ENCODE results near the gene TRPV2. TPM values are rescaled to one million over a fixed set of nuclear protein-coding genes. Genes with fewer than 3 reads are reported as not detected.
A peak's percentile ranks its signal among the peaks of the same experiment; 100 is the strongest.

The TRPV2 gene
- total and polyA plus RNA-seq, 10 of the 15 experiments (the other 5 are each of a cell fraction or from before 2014, with no cell fraction given), result 8.9 to 94.4 (median 54.1) TPM

DNA sequence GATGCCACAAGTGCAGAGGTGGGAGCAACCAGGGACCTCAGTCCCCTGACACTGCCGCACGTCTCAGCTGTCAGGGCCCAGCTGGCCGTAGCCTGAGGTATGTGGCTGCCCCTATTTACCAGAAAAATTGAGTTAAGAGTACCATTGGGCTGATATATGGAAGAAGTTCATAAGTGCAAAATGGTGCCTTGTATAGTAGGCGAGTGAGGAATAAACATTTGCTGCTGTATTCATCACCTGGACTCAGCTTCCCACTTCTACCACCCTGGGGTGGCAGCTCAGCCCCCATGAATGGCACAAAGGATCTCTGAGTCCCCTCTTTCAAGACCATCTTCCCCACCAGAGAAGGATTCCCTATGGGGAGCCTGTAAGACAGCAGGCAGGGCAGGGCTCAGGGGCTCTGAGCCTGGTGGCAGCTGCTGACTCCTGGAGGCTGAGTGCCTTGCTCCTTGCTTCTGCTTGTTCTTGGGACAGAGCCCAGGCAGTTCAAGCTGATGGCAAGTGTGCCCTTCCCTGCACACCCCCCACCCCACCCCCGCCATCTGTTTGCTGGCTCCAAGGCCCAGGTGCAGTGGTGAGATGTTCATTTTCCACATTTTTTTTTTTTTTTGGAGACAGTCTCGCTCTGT is 29.0 kb downstream of the TRPV2 start:
- in situ Hi-C loops (cut with MboI), result no loop called here
- ChIA-PET SMC1A (ENCODE audit: uncharacterized antibody, unreplicated experiment) (interaction anchor here (1.3 kb wide), 1 partner anchor 77 kb away, joined by 3 read pairs; no protein-coding TSS in a partner anchor), CTCF (interaction anchor here (2.1 to 4.4 kb wide), 3 partner anchors 9 to 81 kb away, joined by 12 to 22 read pairs (median 16); no protein-coding TSS in a partner anchor), RAD21 (ENCODE audit: unreplicated experiment) (interaction anchor here (0.7 to 1.8 kb wide), 2 partner anchors 8 to 17 kb away, joined by 3 to 5 read pairs; no protein-coding TSS in a partner anchor), POLR2A (no interaction called here)
- Histone ChIP-seq H4K20me1 (ENCODE audit: control insufficient read depth, insufficient read depth) (peaks cover 6% of the 10 kb centered on the region), H3K4me2 (ENCODE audit: control insufficient read depth, insufficient read depth) (no peak overlapping the region), H3K27ac (ENCODE audit: control insufficient read depth, insufficient read depth) (no peak overlapping the region), H3K4me1 (ENCODE audit: control insufficient read depth, insufficient read depth, low read length) (peaks cover 11% of the 10 kb centered on the region), H3K79me2 (ENCODE audit: control insufficient read depth, insufficient read depth, low read length) (peaks cover 48% of the 10 kb centered on the region), H3K27me3 (replicated peaks in 1 of 2; ENCODE audit: control insufficient read depth in 2 of 2, insufficient read depth in 2 of 2, low read length in 1 of 2) (no peaks in the 10 kb centered on the region), H3K36me3 (ENCODE audit: control insufficient read depth in 2 of 2, insufficient read depth in 2 of 2, low read length in 1 of 2) (peaks cover 26 to 49% of the 10 kb centered on the region in 2 experiments), H3K9ac (ENCODE audit: control insufficient read depth, insufficient read depth, low read length) (no peak overlapping the region), H3K4me3 (no peak overlapping the region), H2AFZ (ENCODE audit: control insufficient read depth, low read depth, low read length) (no peak overlapping the region), H3K9me3 (replicated peaks; ENCODE audit: control insufficient read depth, insufficient read depth, low read length) (no peaks in the 10 kb centered on the region; the same call in 2 of the 3 replicates)
- no TSS peak for BruUV-seq (replicated peaks)
- no peak for FAIRE-seq
- intact Hi-C loops (cut with micrococcal nuclease; ENCODE audit: unreplicated experiment), result no loop called here
- no peak for TF ChIP-seq PML (IDR thresholded peaks at IDR 0.05; ENCODE audit: low read length)
- peak; percentile 12; the same call in 1 of the 2 replicates for TF ChIP-seq POLR2A (IDR thresholded peaks at IDR 0.05; ENCODE audit: low read depth, low read length)
- 0 out of 2 replicates have a peak, but pooled peaks have one; percentile 43 for TF ChIP-seq FOXM1 (IDR thresholded peaks at IDR 0.05; ENCODE audit: low read depth, low read length)
- TF ChIP-seq, protein P1, sequence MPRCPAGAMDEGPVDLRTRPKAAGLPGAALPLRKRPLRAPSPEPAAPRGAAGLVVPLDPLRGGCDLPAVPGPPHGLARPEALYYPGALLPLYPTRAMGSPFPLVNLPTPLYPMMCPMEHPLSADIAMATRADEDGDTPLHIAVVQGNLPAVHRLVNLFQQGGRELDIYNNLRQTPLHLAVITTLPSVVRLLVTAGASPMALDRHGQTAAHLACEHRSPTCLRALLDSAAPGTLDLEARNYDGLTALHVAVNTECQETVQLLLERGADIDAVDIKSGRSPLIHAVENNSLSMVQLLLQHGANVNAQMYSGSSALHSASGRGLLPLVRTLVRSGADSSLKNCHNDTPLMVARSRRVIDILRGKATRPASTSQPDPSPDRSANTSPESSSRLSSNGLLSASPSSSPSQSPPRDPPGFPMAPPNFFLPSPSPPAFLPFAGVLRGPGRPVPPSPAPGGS (IDR thresholded peaks at IDR 0.05; ENCODE audit: borderline replicate concordance, insufficient read depth, low read depth, low read length, poor library complexity, severe bottlenecking), result peak; percentile 54
- DNase-seq (ENCODE audit: low read depth, low spot score), result no peak
- 76% methylated on average over 6 of the region's 6 CpGs for WGBS (ENCODE audit: insufficient coverage, insufficient replicate concordance, low lambda C conversion rate, missing lambda C conversion rate)
- ATAC-seq, result peak; percentile 6

Data from GM12878 (cell line).